Endothelial cell of coronary artery (primary cell): ENCODE measurements around the gene PDK4. TPM values are rescaled to one million over a fixed set of nuclear protein-coding genes. Genes with fewer than 3 reads are reported as not detected.

Experiments
- total RNA-seq: library from RNA; depleted of rRNA; stranded (reverse); fragments of >200 nt; gene quantifications from 2 replicates; pipeline ENCODE4 v1.2.3, GENCODE V29; 2014

Gene PDK4
- 4.2 and 20.9 TPM in 2 replicates for total RNA-seq

DNA sequence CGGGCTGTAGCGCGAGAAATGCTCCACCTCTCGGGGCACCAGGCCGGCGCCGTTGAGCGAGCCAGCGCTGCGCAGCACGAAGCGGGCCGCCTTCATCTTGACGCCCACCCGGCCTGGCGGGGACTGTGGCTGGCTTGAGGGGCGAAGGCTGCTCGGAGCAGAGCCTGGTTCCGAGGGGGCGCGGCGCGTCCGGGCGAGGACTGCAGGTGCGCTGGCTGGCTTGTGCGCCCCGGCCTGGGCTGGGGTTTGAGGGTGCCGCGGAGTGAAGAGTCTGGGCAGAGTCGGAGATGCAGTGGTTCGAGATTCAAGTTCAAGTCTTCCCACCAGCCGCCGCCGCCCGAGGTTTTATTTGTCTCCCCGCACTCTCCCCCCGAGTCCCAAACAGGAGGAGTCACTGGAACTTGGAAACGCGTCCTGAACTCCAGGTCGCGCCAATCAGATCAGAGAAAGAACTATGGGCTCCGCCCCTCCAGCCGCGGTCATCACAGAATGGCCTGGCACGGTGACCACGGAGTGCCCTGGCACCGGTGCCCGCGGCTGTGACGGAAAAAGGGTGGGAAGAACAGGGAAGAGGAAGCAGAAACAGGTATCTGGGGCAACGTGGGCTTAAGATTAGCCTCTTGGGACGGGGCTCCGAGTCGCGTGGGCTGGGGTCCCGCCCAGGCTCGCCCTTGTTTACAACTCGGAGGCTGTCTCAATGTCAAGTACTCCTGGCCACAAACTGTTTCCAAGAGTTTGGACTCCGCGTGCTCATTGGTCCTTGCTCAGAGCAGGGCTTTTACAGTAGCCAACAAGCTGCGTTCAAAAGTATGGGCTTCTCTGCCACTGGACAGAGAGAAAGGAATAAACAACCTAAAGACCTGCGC lies at the start of gene PDK4:
Gene PDK4, minus strand, starts transcription at position 319 of the 866 bp plus-strand sequence. Its CDS starts 223 bp downstream, at position 96.

Other genes starting within 250 kb of the PDK4 start
- gene PON3, start 200.1 kb downstream of the PDK4 start, total RNA-seq = 0.09 and 0.66 TPM in 2 replicates
- 57.0 and 67.3 TPM in 2 replicates for gene PON2, start 161.5 kb downstream of the PDK4 start, total RNA-seq
- not detected in 2 replicates for gene ASB4, start 110.6 kb downstream of the PDK4 start, total RNA-seq
- gene DYNC1I1, start 176.0 kb upstream of the PDK4 start, total RNA-seq = 0.28 and 0.54 TPM in 2 replicates